Measurements from ENCODE around the gene RNLS. TPM values are rescaled to one million over a fixed set of nuclear protein-coding genes. Genes with fewer than 3 reads are reported as not detected.

RNLS gene
- total and polyA plus RNA-seq, 2 of the 4 experiments (the other 2 are of a cell fraction) = 4.5 to 7.0 TPM

- no peaks in the 10 kb centered on the region for H4K20me1 ChIP-seq (ENCODE audit: insufficient read depth, low read length)
- H3K4ac ChIP-seq (ENCODE audit: low read depth, low read length) = no peak overlapping the region
- intact Hi-C loops (cut with micrococcal nuclease) = no loop called here
- no peak overlapping the region for H4K8ac ChIP-seq (ENCODE audit: low read depth in 2 of 2, low read length in 2 of 2)
- in situ Hi-C loops (cut with MboI; ENCODE audit: low sequenced_read_pairs) = no loop called here
- no peak overlapping the region for H2AFZ ChIP-seq (replicated peaks; ENCODE audit: low read length, poor library complexity)
- no peak overlapping the region for H4K91ac ChIP-seq (ENCODE audit: insufficient read depth, low read depth, low read length)
- H3K56ac ChIP-seq (ENCODE audit: extremely low read depth, insufficient read depth, low read length) = no peak overlapping the region
- H3K14ac ChIP-seq (replicated peaks; ENCODE audit: low read depth, low read length) = no peak overlapping the region
- no peak overlapping the region for H3K4me2 ChIP-seq (ENCODE audit: low read depth, low read length)
- no peaks in the 10 kb centered on the region for H3K79me1 ChIP-seq (ENCODE audit: low read depth in 1 of 2, low read length in 2 of 2)
- no TSS peak for BruUV-seq (replicated peaks)
- no peaks in the 10 kb centered on the region for H3K36me3 ChIP-seq (ENCODE audit: control insufficient read depth, insufficient read depth, low read length)
- H3K4me3 ChIP-seq (ENCODE audit: insufficient read depth, low read depth, low read length) = no peak overlapping the region
- no peak overlapping the region for H4K5ac ChIP-seq (ENCODE audit: low read depth, low read length)
- H2AK5ac ChIP-seq (ENCODE audit: low read depth, low read length) = no peak overlapping the region
- H3K9me3 ChIP-seq (ENCODE audit: control insufficient read depth, insufficient read depth, low read length) = no peaks in the 10 kb centered on the region
- POLR2A ChIA-PET (ENCODE audit: unreplicated experiment) = no interaction called here
- no CpG with 5 or more reads among the region's 1 CpG for WGBS, 2 experiments (ENCODE audit: extremely low coverage in 2 of 2, insufficient read length in 1 of 2)
- no peak overlapping the region for H2BK120ac ChIP-seq (ENCODE audit: low read depth, low read length)
- H2BK5ac ChIP-seq (ENCODE audit: low read depth, low read length, poor library complexity, severe bottlenecking) = no peak overlapping the region
- no peak for TF ChIP-seq RAD21 (IDR thresholded peaks at IDR 0.05; ENCODE audit: low read length)
- TF ChIP-seq ELK1 (IDR thresholded peaks at IDR 0.05; ENCODE audit: borderline replicate concordance, low read depth, low read length) = no peak
- no peak for TF ChIP-seq BHLHE40 (IDR thresholded peaks at IDR 0.05; ENCODE audit: low read depth, low read length)
- TF ChIP-seq SMC3 (IDR thresholded peaks at IDR 0.05; ENCODE audit: low read depth, low read length) = no peak
- no peak for TF ChIP-seq RFX5 (IDR thresholded peaks at IDR 0.05; ENCODE audit: low read depth, low read length)
- no peak for TF ChIP-seq USF2 (IDR thresholded peaks at IDR 0.05; ENCODE audit: low read depth, low read length)
- no peak for TF ChIP-seq CHD1 (IDR thresholded peaks at IDR 0.05; ENCODE audit: low read depth, low read length)
- TF ChIP-seq RCOR1 (IDR thresholded peaks at IDR 0.05; ENCODE audit: insufficient replicate concordance, low read length) = no peak
- TF ChIP-seq NFE2L2 (IDR thresholded peaks at IDR 0.05; ENCODE audit: low read depth, low read length) = no peak
- TF ChIP-seq MAFK (IDR thresholded peaks at IDR 0.05; ENCODE audit: low read depth, low read length) = no peak
- no peak for TF ChIP-seq MAZ (IDR thresholded peaks at IDR 0.05; ENCODE audit: borderline replicate concordance, low read depth, low read length)
- no peak for TF ChIP-seq CTCF (conservative IDR thresholded peaks at IDR 0.05; ENCODE audit: low read depth, low read length)
- TF ChIP-seq MXI1 (IDR thresholded peaks at IDR 0.05; ENCODE audit: borderline replicate concordance, low read depth, low read length) = no peak
- TF ChIP-seq CEBPB (IDR thresholded peaks at IDR 0.05; ENCODE audit: low read depth, low read length) = no peak
- TF ChIP-seq FOS (IDR thresholded peaks at IDR 0.05; ENCODE audit: low read depth, low read length) = no peak
- TF ChIP-seq POLR2A (IDR thresholded peaks at IDR 0.05; ENCODE audit: low read depth, low read length) = no peak
- H3K23ac ChIP-seq (ENCODE audit: low read depth, low read length) = no peak overlapping the region
- H3K4me1 ChIP-seq (ENCODE audit: control insufficient read depth, insufficient read depth, low read length) = peaks cover 1% of the 10 kb centered on the region; the same call in 1 of the 2 replicates
- H2AK9ac ChIP-seq (replicated peaks; ENCODE audit: low read depth, low read length, poor library complexity) = no peak overlapping the region
- CTCF ChIA-PET = no interaction called here
- no peak overlapping the region for H3K9ac ChIP-seq (ENCODE audit: low read depth, low read length)
- ATAC-seq (ENCODE audit: low read depth) = no peak
- H3K9me1 ChIP-seq (ENCODE audit: insufficient read depth, low read length) = no peaks in the 10 kb centered on the region
- DNase-seq = no peak
- H3K27me3 ChIP-seq (ENCODE audit: control insufficient read depth, insufficient read depth, low read length) = peaks cover 13% of the 10 kb centered on the region; the same call in 1 of the 2 replicates
- H3K27ac ChIP-seq (ENCODE audit: insufficient read depth, low read length) = no peak overlapping the region
- no peak overlapping the region for H3K18ac ChIP-seq (ENCODE audit: low read depth, low read length)
- no peak overlapping the region for H2BK15ac ChIP-seq (ENCODE audit: low read depth, low read length)
- H2BK20ac ChIP-seq (ENCODE audit: low read depth, low read length) = no peak overlapping the region
- dilution Hi-C loops (cut with HindIII; ENCODE audit: low sequenced_read_pairs, unreplicated experiment) = no loop called here
These were observed 121.7 kb downstream of the RNLS start for GRCh38 chr10:88461426-88461825.

All from IMR-90 (cell line).